ENCODE data around the gene PDLIM1. TPM values are rescaled to one million over a fixed set of nuclear protein-coding genes. Genes with fewer than 3 reads are reported as not detected.

The PDLIM1 gene
- polyA plus RNA-seq, 1 donor (not counting 4 experiments of a cell fraction or from before 2014, with no cell fraction given) = 298 TPM

GRCh38 chr10:95242581-95243317 is 48.1 kb downstream of the PDLIM1 start:
- Histone ChIP-seq H3K9ac (ENCODE audit: control insufficient read depth, extremely low read depth, insufficient read depth, low read length) (no peak overlapping the region), H3K36me3 (ENCODE audit: control insufficient read depth in 2 of 2, extremely low read depth in 1 of 2, insufficient read depth in 2 of 2, low read length in 2 of 2) (peaks cover 45 to 46% of the 10 kb centered on the region in 2 experiments), H3K9me3 (ENCODE audit: control insufficient read depth, low read depth, low read length) (no peaks in the 10 kb centered on the region), H2AFZ (ENCODE audit: control insufficient read depth, low read length) (no peak overlapping the region), H3K9me1 (ENCODE audit: control insufficient read depth, extremely low read depth, insufficient read depth, low read length) (no peaks in the 10 kb centered on the region), H3K4me3 (ENCODE audit: control insufficient read depth in 2 of 3, extremely low read depth in 1 of 3, insufficient read depth in 2 of 3, low read depth in 1 of 3, low read length in 3 of 3) (no peak overlapping the region), H3K27ac (ENCODE audit: control insufficient read depth, insufficient read depth, low read length) (no peak overlapping the region), H3K79me2 (ENCODE audit: control insufficient read depth, insufficient read depth, low read length) (peaks cover 45% of the 10 kb centered on the region), H3K4me1 (ENCODE audit: control insufficient read depth, extremely low read depth, insufficient read depth, low read length) (peaks cover 14% of the 10 kb centered on the region), H3K27me3 (ENCODE audit: control insufficient read depth, extremely low read depth, insufficient read depth, low read length) (no peaks in the 10 kb centered on the region), H4K20me1 (ENCODE audit: control insufficient read depth, extremely low read depth, insufficient read depth, low read length) (no peaks in the 10 kb centered on the region), H3K4me2 (ENCODE audit: control insufficient read depth, extremely low read depth, insufficient read depth, low read depth, low read length) (no peak overlapping the region)
- peak; percentile 39 for FAIRE-seq
- TF ChIP-seq CTCF (optimal IDR thresholded peaks at IDR 0.05 in 1 of 3, IDR thresholded peaks at IDR 0.05 in 1 of 3, conservative IDR thresholded peaks at IDR 0.05 in 1 of 3; ENCODE audit: extremely low read depth in 1 of 3, insufficient read depth in 2 of 3, low read length in 3 of 3) (peak; percentile 55 to 75 (median 66)), EZH2 (IDR thresholded peaks at IDR 0.05; ENCODE audit: low read length) (no peak)
- no peak for DNase-seq (ENCODE audit: low read depth, low spot score)
- dilution Hi-C loops (cut with MboI; ENCODE audit: extremely low pct_ligation_motif_present, low sequenced_read_pairs) = no loop called here

- no peaks in the 10 kb centered on the region for H3K9me3 ChIP-seq (ENCODE audit: control insufficient read depth, low read depth, low read length)
- TF ChIP-seq CTCF (optimal IDR thresholded peaks at IDR 0.05 in 1 of 3, IDR thresholded peaks at IDR 0.05 in 1 of 3, conservative IDR thresholded peaks at IDR 0.05 in 1 of 3; ENCODE audit: extremely low read depth in 1 of 3, insufficient read depth in 2 of 3, low read length in 3 of 3) (no peak), EZH2 (IDR thresholded peaks at IDR 0.05; ENCODE audit: low read length) (no peak)
- no peak overlapping the region for H3K9ac ChIP-seq (ENCODE audit: control insufficient read depth, extremely low read depth, insufficient read depth, low read length)
- DNase-seq (ENCODE audit: low read depth, low spot score) (no peak), FAIRE-seq (no peak)
- H3K4me2 ChIP-seq (ENCODE audit: control insufficient read depth, extremely low read depth, insufficient read depth, low read depth, low read length) = no peak overlapping the region
- peaks cover 5% of the 10 kb centered on the region for H3K4me1 ChIP-seq (ENCODE audit: control insufficient read depth, extremely low read depth, insufficient read depth, low read length)
- H4K20me1 ChIP-seq (ENCODE audit: control insufficient read depth, extremely low read depth, insufficient read depth, low read length) = no peaks in the 10 kb centered on the region
- peaks cover 45% of the 10 kb centered on the region for H3K79me2 ChIP-seq (ENCODE audit: control insufficient read depth, insufficient read depth, low read length)
- no peak overlapping the region for H3K4me3 ChIP-seq (ENCODE audit: control insufficient read depth in 2 of 3, extremely low read depth in 1 of 3, insufficient read depth in 2 of 3, low read depth in 1 of 3, low read length in 3 of 3)
- dilution Hi-C loops (cut with MboI; ENCODE audit: extremely low pct_ligation_motif_present, low sequenced_read_pairs) = no loop called here
- H3K9me1 ChIP-seq (ENCODE audit: control insufficient read depth, extremely low read depth, insufficient read depth, low read length) = no peaks in the 10 kb centered on the region
- H2AFZ ChIP-seq (ENCODE audit: control insufficient read depth, low read length) = no peak overlapping the region
- no peaks in the 10 kb centered on the region for H3K27me3 ChIP-seq (ENCODE audit: control insufficient read depth, extremely low read depth, insufficient read depth, low read length)
- H3K36me3 ChIP-seq (ENCODE audit: control insufficient read depth in 2 of 2, extremely low read depth in 1 of 2, insufficient read depth in 2 of 2, low read length in 2 of 2) = peaks cover 46 to 49% of the 10 kb centered on the region in 2 experiments
- H3K27ac ChIP-seq (ENCODE audit: control insufficient read depth, insufficient read depth, low read length) = no peak overlapping the region
Observed at GRCh38 chr10:95241533-95241932, 49.3 kb downstream of the PDLIM1 start.

Measured in keratinocyte (primary cell).